Measurements from ENCODE around the gene PROC.

- TF ChIP-seq CTCF (IDR thresholded peaks at IDR 0.05) (no peak), POLR2A (IDR thresholded peaks at IDR 0.05) (no peak)
Measured at GRCh38 chr2:127381762-127382161, 36.5 kb upstream of the PROC start.

Data from heart left ventricle (tissue), 13 donors.